ACHN (cell line): Measurements from ENCODE around the gene GRIA4.
"Not testable (repeated sequence)": the region's sequence is repeated elsewhere in the genome, so short reads cannot be mapped to it uniquely, and the experiment has no call there.

ENCODE experiments used
- DNase-seq: peaks from one replicate; pipeline ENCODE4 v3.0.0-alpha.2; 2015
- in situ Hi-C: cut with HindIII; loops from 2 replicates; pipeline ENCODE4 v1.10.0; 2017; ENCODE audit warnings: low sequenced_read_pairs, low pct_ligation_motif_present, low pct_unique_long_range_greater_than_20kb

GRIA4 gene

DNA sequence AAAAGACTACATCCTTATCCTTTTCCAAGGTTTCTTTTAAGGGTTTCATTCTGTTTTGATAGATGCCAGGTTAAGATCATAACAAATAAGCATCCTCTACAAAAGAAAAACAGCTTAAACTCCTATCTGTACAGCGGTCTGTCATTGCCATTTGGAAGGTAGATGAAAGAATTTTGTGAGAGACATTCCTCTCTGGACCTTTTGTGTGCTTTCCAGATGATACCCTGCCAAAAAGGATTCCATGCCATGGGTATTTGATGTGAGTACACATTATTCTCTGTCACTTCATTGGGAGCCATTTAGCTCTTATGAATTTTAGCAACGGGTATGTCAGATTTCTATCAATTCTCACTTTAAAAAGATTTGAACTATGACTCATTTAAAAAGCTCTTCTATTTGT, 153.7 kb downstream of the GRIA4 start:
- DNase-seq, result no peak
- in situ Hi-C loops, result no loop called here

DNA sequence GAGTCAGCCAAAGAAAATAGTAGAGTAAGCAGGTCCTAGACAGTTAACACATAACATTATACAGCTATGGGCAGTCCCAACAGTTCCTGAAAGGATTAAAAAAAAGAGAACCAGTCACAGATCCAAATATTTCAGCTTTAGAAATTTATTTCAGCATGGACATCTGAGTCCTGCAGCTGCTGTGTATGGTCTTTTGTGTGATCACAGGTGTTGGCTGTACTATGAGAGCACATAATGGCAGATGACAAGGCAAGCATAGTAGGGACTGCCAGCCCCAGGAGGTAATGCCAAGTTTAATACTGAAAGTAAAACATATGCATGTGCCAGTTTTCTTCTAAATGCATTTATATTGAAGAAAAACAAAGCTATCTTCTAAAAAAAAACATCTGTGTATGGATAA, 158.1 kb downstream of the GRIA4 start:
- in situ Hi-C loops, result no loop called here
- no peak for DNase-seq

DNA sequence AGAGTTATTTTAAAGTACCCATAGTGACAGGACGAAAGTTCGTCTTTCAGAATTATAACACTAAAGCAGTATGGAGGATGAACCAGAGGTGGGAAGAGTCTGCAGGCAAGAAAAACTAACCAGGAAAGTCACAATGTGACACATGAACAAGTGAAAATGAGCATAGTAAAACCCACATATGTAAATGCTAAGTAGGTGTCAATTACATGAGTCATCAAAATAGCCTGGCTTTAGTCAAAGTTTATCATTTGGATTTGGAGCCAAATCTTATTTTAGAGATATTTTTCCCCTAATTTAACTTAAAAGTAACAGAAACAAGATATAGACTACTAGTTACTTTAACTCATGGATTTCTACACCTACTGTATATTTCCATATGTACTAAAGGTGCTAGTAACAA, 159.8 kb downstream of the GRIA4 start:
- DNase-seq, result no peak
- in situ Hi-C loops, result no loop called here

DNA sequence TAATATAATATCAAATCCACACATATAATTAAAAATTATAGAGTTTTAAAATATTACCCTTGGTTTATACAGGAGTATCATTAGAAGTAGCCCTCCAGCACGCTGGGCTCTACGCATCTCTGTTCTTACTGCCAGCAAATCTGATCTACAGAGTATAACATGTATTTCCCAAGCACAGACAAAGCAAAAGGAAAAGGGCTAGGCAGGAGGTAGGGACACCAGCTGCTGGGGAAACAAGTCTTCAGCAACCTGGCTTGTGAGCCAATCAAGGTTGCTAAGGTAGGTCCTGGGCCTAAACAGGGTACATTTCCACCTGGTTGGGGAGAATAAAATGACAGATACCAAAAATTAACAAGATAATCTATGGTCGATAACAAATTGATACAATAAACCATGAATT, 163.6 kb downstream of the GRIA4 start:
- in situ Hi-C loops, result not testable (repeated sequence)

DNA sequence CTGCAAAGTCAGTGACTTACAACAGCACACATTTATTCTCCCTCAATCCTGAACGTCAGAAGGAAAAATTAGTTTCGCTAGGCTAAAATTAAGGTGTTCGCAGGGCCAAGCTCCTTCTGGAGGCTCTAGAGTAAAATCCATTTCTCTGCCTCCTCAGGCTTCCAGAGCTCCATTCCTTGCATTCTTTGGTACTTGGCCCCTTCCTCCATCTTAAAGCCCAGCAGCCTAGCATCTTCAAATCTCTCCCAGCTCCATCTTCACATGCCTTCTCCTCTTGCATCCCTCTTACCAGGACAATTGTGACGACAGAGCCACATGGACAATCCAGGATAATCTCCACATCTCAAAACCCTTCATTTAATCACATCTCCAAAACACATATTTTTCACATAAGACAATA, 165.0 kb downstream of the GRIA4 start:
- in situ Hi-C loops, result no loop called here
- DNase-seq, result no peak

More for the DNA sequence above, 163.6 kb downstream of the GRIA4 start:
- not testable (repeated sequence) for DNase-seq

DNA sequence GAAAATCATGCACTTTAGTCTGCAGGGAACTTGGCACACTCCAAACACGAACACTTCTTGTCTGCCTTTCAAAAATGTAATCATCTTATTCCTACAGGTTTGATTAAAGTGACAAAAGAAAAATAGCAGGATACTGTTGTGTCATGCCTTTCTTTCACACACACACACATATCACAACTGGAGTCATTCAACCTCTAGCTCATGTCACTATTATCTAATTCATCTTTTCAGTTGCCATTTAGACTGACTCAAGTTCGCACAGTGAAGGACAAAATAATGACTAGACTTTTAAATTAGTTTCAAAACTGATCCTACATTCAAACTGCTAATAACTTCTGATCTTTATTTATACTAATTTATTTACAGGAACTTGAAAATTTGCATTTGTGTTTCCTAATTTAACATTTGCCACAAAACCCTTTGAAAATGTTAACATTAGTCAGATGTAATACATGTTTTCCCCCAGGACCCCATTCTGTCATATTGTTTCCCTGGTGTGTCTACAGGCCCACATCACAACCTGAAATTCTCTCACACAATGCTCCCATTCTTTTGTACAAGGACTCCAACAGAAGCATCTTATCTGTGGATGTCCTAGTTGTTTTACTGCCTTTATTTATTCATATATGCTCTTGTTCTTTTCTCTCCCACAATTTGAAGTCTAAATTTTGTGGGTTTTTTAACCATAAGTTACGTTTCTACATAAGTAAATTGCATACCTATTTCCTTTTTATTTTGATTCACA, 171.1 kb downstream of the GRIA4 start:
- in situ Hi-C loops, result no loop called here
- DNase-seq, result no peak

DNA sequence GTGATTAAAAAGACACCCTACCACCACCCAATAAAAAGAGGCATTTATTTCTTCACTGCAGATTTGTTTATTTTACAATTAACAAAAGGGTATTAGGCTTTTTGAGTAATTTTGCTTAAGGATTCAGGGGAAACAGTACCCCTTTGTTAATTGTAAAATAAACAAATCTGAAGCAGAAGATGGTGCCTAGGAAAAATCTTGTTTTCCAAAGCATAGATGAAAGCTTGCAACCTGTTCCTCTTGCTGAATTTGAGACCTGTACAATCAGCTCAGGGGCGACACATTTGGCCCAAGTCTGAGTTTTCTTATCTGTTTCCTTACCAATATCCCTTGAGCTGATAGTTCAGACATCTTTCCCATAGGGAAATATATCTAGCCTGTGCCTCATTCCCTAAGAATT, 171.9 kb downstream of the GRIA4 start:
- in situ Hi-C loops, result no loop called here
- no peak for DNase-seq

DNA sequence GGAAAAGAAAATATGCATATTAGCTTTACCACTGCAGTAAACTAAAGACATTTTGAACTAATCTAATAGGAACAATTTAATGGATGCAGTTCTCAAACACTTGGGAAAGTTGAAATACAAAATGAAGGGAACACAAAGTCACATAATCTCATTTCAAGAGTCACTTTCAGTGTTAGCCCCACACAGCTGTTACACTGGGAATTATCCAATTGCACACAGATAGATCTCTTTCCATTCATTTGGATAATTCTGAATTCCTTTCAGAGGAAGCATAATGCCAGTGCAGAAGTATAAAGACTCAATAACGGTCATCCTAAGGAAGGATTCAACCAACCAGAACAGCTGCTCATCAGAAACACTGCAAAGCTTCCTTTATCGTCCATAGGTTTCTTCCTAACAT, 173.3 kb downstream of the GRIA4 start:
- DNase-seq, result no peak
- in situ Hi-C loops, result no loop called here

DNA sequence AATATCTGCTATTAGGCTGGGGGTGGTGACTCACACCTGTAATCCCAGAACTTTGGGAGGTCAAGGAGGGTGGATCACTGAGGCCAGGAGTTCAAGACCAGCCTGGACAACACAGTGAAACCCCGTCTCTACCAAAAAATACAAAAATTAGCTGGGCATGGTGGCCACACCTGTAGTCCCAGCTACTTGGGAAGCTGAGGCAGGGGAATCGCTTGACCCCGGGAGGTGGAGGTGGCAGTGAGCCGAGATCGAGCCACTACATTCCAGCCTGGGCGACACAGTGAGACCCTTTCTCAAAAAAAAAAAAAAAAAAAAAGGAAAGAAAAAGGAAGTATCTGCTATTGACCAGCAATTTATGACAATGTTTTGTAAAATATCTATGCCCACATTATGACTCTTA, 176.0 kb downstream of the GRIA4 start:
- in situ Hi-C loops, DNase-seq: not testable (repeated sequence)

DNA sequence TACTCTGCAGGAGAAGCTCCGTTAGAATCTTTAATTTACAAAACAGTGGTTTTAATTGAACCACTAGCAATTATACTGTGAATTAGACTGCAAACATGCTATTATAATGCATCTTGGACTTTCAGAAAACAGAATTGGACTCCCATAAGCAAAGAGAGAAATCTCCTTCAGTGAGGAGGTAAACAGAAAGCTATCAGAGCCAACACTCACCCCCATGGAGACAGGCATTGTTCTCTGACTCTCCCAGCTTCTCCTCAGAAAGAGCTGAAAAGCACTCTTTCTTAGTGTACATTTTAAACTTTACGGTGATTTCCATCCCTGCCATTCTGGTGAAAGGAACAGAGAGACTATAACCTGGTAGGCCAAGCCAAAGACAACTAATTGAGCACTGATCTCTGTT, 176.9 kb downstream of the GRIA4 start:
- no peak for DNase-seq
- in situ Hi-C loops, result no loop called here

DNA sequence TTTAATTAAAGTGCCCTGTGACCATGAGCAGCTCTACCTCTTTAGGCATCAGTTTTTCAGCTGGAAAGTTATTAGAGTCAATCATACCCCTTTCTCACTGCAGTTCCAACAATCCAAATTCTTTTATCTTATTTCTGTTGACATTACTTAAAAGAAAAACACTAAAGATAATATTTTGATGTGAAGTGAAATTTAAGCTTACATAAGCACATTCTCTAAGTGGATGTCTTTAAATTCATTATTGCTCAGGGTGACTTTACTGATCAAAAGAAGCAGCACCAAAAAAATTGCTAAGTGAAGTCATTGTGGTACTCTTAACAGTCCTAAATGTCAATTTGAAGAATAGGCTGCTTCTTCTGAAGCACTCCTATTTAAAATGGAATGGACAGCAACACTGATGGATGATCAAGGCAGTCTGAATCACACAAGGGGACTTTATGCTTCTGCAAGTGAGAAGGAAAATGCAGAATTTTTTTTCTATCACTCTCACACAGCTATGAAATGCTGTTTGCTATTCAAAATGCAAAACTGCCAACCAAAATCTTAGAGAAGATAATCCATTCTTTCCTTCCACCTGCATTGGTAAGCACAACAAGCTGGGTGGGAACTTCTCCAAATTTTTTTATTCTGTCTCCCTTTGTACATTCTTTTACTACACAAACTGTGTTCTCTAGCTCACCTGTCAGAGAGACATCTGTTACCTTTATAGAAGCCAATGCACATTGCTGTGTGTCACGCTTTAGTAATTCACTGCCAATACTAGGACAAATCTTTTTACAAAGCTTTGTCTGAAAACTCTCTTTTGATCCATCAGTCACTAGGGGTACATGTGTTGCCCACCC, 179.9 kb downstream of the GRIA4 start:
- DNase-seq, result no peak
- in situ Hi-C loops, result no loop called here

DNA sequence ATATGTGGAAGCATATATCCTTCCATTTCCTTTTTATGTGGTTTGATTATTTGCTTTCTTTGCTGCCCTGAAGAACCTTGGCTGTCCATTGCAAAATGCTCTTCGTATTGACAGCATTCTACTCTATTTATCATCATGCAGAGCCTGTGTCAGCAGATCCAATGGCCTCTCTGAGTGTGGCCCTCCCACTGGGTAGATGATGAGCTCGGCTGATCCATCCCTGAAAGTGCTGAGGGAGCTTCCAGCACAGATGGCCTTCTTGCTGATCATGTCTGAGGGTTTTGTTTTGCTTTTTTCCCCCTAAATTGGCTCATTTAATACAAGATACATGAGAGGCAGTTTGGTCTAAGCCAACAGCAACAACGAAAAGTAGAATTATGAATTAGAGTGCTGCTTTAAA, 181.0 kb downstream of the GRIA4 start:
- in situ Hi-C loops, result no loop called here
- no peak for DNase-seq

DNA sequence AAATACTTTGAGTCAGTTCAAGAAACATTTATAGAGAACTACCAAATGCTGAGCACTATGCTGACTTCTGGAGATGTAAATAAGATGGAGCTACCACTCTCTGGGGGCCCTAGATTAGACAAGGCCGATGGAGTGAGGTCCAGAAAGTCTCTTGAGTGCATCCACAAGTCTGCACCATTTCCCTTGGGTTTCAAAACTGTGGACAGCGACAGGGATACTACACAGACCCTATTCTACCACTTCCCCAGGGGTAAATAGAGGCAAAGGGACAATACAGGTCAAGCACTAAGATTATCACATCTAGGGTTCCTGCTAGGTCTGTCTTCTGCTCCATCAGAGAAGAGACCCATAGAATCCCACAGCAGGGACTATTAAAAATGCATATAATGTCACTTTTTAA, 183.2 kb downstream of the GRIA4 start:
- no peak for DNase-seq
- in situ Hi-C loops, result no loop called here

DNA sequence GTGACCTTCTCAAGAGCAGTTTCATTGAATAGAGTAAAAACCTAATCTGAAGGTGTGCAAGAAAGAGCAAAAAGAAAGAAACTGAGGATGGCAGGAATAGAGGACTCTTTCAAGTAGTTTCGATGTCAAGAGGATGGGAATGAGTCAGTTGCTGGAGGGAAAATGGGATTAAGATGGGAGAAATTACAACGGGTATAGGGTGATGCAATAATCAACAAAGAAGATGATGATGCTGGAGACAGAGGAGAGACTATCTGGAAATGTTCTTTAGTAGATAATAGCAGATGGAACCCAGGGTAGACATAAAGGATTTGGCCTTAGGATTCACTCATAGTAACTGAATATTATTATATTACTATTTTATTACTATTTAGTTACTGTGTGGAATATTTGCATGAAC, 189.4 kb downstream of the GRIA4 start:
- DNase-seq, result no peak
- in situ Hi-C loops, result no loop called here

DNA sequence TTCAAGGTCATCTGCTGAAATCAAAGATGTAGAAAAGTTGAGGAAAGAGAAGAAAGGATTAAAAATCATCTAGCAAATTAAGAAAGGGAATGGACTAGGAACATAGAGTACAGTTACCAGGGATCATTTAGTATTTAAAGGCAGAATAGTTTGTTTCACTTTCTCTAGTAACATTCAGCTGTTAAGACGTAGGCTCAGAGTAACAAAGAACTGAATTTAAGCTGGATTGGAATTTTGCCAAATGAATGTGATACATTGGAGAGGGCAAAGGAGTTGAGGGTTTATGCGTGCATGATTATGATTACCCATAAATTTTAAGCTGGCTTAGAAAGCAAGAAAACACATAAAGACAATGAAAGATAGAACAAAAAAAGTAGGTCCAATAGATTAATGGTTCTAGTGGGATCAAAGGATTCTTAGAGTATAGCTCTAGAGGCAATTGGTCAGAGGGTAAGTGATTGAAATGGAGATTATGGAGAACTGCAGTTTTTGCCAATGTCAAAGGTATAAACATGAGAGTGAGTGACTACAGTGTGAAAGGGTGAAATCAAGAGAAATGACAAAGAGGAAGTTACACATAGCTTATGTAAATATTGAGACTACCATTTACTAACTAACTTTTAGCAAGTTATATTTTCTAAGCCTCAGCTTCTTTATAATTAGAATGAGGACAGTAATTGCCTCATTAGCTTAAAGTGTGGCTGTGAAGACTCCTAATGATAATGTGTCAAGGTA, 190.0 kb downstream of the GRIA4 start:
- in situ Hi-C loops, result no loop called here

DNA sequence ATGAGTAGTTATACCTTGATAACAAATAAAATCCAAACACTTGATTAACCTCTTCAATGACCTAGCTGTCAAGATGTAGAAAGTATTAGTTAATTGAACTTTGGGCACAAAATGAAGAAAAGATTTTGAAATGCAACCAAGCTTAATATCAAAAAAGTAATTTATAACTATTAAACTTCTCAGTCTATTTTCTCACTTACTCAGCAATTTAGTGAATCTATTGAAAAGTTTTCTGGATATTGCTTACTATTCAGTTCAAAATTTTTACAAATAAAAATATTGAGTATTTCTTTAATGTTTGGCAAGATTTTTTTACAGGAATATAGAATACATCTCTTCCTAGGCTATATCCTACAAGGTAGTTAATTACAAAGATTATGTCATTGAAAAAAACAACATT, 192.5 kb downstream of the GRIA4 start:
- no peak for DNase-seq
- in situ Hi-C loops, result no loop called here

More for the DNA sequence above, 190.0 kb downstream of the GRIA4 start:
- no peak for DNase-seq

DNA sequence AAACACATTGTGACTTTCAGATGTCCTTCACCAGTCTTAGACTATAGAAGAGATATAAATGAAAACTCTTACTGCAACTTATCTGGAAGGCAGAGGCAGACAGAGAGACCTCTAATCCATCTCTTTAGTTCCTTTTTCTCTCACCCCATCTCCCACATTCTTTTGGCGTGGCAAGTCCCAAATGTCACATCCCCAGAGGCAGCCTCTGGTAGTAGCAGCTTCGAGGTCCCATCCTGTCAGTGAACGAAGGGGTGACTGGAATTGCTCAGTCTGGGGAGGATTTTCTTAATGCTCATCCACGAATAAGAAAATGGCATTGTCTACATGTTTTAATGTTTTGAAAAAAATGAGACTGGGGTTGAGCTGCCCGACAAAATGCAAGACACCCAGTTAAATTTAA, 201.4 kb downstream of the GRIA4 start:
- DNase-seq, result no peak
- in situ Hi-C loops, result no loop called here

DNA sequence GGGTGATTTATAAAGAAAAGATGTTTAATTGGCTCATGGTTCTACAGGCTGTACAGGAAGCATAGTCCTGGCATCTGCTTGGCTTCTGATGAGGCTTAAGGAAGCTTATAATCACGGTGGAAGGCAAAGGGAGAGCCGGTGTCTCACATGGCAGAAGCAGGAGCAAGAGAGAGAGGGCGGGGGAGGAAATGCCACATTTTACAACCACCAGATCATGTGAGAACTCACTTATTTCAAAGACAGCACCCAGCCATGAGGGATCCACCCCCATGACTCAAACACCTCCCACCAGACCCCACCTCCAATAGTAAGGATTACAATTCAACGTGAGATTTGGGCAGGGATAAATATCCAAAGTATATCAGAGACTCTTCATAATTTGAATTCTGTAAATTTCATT, 211.5 kb downstream of the GRIA4 start:
- in situ Hi-C loops, result no loop called here
- no peak for DNase-seq

DNA sequence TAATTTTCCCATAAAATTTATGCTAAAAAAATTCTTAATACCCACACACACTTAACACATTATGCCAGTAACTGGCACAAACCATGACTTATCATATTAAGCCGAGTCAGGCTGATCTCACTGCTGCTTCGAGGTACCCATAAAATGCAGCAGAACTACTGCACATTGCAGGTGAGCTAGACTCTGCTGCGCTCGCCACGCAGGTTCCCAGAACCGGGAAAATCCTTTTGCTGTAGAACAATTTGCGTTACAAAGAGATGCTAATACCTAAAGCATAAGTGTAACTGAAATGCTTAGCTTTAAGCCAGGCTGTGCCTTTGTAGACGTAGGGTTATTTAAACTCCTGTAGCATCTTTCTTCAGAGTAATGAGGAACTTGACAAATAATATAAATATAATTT, 211.9 kb downstream of the GRIA4 start:
- in situ Hi-C loops, result no loop called here
- no peak for DNase-seq
